DOHH2 (cell line): Measurements from ENCODE around the gene CPNE8.

Experiments used
- EZH2phosphoT487 ChIP-seq: fragments of 200-600 bp; sonication (generic); IDR thresholded peaks from 2 replicates; pipeline ENCODE4 v1.6.1; 2017; ENCODE audit warnings: borderline replicate concordance, mild to moderate bottlenecking, antibody characterized with exemption, low read length, moderate library complexity, mixed read lengths
- TF ChIP-seq, protein P1 (sequence below): fragments of 200-600 bp; sonication (generic); IDR thresholded peaks from one replicate; pipeline ENCODE4 v1.5.1; 2014; ENCODE audit warnings: antibody characterized with exemption, mild to moderate bottlenecking, low read depth, low read length; ENCODE audit not compliant: poor library complexity, severe bottlenecking

DNA sequence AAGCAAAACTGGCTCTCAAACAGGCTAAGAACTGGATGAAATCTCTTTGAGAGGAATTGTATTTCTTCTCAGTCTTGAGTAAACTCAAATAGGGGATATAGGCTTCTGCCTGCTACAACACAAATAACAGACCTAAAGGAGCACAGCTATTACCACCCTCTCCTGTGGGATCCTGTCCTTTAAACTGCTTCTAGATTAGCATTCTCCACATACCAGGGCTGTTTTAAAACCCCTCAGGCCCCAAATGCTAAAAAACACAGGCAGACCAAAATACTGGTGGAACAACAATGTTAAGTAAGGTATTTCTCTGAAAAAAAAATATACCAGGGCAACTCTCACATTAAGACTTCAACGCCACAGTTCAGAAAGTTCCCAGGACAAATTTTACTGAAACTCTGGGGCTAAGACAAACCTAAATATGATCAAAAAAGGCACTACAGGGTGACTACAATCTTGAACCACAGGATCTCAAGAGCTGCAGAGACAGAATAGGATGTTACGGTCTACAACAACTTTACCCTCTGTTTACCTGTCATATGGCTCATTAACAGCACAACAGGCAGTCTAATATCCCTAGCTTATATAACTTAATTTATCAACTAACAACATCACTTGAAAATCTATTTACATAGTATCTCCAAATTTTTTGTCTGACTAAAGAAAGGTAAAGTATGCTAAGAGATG lies 7.2 kb downstream of the CPNE8 start:
- TF ChIP-seq, protein P1, sequence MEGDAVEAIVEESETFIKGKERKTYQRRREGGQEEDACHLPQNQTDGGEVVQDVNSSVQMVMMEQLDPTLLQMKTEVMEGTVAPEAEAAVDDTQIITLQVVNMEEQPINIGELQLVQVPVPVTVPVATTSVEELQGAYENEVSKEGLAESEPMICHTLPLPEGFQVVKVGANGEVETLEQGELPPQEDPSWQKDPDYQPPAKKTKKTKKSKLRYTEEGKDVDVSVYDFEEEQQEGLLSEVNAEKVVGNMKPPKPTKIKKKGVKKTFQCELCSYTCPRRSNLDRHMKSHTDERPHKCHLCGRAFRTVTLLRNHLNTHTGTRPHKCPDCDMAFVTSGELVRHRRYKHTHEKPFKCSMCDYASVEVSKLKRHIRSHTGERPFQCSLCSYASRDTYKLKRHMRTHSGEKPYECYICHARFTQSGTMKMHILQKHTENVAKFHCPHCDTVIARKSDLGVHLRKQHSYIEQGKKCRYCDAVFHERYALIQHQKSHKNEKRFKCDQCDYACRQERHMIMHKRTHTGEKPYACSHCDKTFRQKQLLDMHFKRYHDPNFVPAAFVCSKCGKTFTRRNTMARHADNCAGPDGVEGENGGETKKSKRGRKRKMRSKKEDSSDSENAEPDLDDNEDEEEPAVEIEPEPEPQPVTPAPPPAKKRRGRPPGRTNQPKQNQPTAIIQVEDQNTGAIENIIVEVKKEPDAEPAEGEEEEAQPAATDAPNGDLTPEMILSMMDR, result no peak
- TF ChIP-seq EZH2phosphoT487, result no peak
